HepG2 (cell line): ENCODE measurements around the gene EIF4H. TPM values are rescaled to one million over a fixed set of nuclear protein-coding genes. Genes with fewer than 3 reads are reported as not detected.

ENCODE experiments used
- ATF4 ChIP-seq, 2 experiments: fragments of 450-650 bp in 1 of 2; sonication (generic) in 1 of 2; formaldehyde crosslinking; IDR thresholded peaks; 2 replicates each; pipeline versions ENCODE4 v1.5.0 to v1.8.0; 2020 to 2022; ENCODE audit warnings: mild to moderate bottlenecking in 1 of 2, missing genetic modification reagents in 1 of 2
- NFE2 ChIP-seq: sonication (generic); formaldehyde crosslinking; IDR thresholded peaks from 2 replicates; pipeline ENCODE4 v1.4.0; 2020; ENCODE audit warnings: missing genetic modification reagents
- NONO ChIP-seq, 2 experiments: fragments of 450-650 bp in 1 of 2; sonication (generic) in 1 of 2; formaldehyde crosslinking in 1 of 2; IDR thresholded peaks in 1 of 2; conservative IDR thresholded peaks in 1 of 2; 2 replicates each; pipeline versions ENCODE4 v1.6.1 to v1.8.0; 2017 to 2022; ENCODE audit warnings: mild to moderate bottlenecking in 1 of 2, missing genetic modification reagents in 1 of 2, moderate library complexity in 1 of 2
- PLRG1 ChIP-seq: fragments of 450-650 bp; conservative IDR thresholded peaks from 2 replicates; pipeline ENCODE4 v1.6.1; 2016
- ZBTB7A ChIP-seq: sonication (generic); formaldehyde crosslinking; IDR thresholded peaks from 2 replicates; pipeline ENCODE4 v1.8.0; 2022; ENCODE audit warnings: mild to moderate bottlenecking, missing genetic modification reagents
- ZFP36 ChIP-seq: fragments of 150-350 bp; IDR thresholded peaks from 2 replicates; pipeline ENCODE4 v1.6.1; 2018; ENCODE audit warnings: borderline replicate concordance, low read length, low read depth; ENCODE audit not compliant: partially characterized antibody
- ZNF17 ChIP-seq: sonication (generic); formaldehyde crosslinking; IDR thresholded peaks from 2 replicates; pipeline ENCODE4 v1.5.0; 2020; ENCODE audit warnings: mild to moderate bottlenecking, missing genetic modification reagents
- ZNF235 ChIP-seq: sonication (generic); formaldehyde crosslinking; IDR thresholded peaks from 2 replicates; pipeline ENCODE4 v1.8.1; 2023; ENCODE audit warnings: mild to moderate bottlenecking, missing genetic modification reagents, borderline replicate concordance
- ZNF776 ChIP-seq: sonication (generic); formaldehyde crosslinking; IDR thresholded peaks from 2 replicates; pipeline ENCODE4 v1.4.0; 2020; ENCODE audit warnings: mild to moderate bottlenecking, missing genetic modification reagents
- polyA plus RNA-seq, 8 experiments: library from polyadenylated mRNA; depleted of rRNA in 3 of 8; stranded (reverse) in 7 of 8; unstranded in 1 of 8; fragments of >200 nt; fragmentation: Illumina TruSeq in 4 of 8; extraction: Trizol in 4 of 8; gene quantifications; 2 replicates each; pipeline versions ENCODE4 v1.2.1 to v1.2.3, GENCODE V29; 2011 to 2016; ENCODE audit warnings: low read depth in 4 of 8, missing spikeins in 1 of 8, mixed read lengths in 1 of 8; ENCODE audit not compliant: insufficient read depth in 1 of 8
- total RNA-seq, 5 experiments: library from RNA; depleted of rRNA; stranded (reverse); fragments of >200 nt; fragmentation: Illumina TruSeq; extraction: Trizol; gene quantifications; 2 replicates each; pipeline ENCODE4 v1.2.3, GENCODE V29; 2016; ENCODE audit warnings: low read depth in 1 of 5
- TF ChIP-seq, protein P1 (sequence below): sonication (generic); formaldehyde crosslinking; IDR thresholded peaks from 2 replicates; pipeline ENCODE4 v1.4.0; 2020; ENCODE audit warnings: mild to moderate bottlenecking, missing genetic modification reagents, borderline replicate concordance
- TF ChIP-seq, protein P2 (sequence below): sonication (generic); formaldehyde crosslinking; IDR thresholded peaks from 2 replicates; pipeline ENCODE4 v1.8.1; 2023; ENCODE audit warnings: mild to moderate bottlenecking, inconsistent platforms, moderate library complexity, missing genetic modification reagents, borderline replicate concordance
- TF ChIP-seq, protein P3 (sequence below): sonication (generic); formaldehyde crosslinking; IDR thresholded peaks from 2 replicates; pipeline ENCODE4 v1.5.1; 2020; ENCODE audit warnings: missing genetic modification reagents, mild to moderate bottlenecking, borderline replicate concordance
- TF ChIP-seq, protein P4 (sequence below): sonication (generic); formaldehyde crosslinking; IDR thresholded peaks from 2 replicates; pipeline ENCODE4 v1.5.1; 2020; ENCODE audit warnings: mild to moderate bottlenecking, moderate library complexity, missing genetic modification reagents
- TF ChIP-seq, protein P5 (sequence below): sonication (generic); formaldehyde crosslinking; conservative IDR thresholded peaks from 2 replicates; pipeline ENCODE4 v1.4.0; 2020; ENCODE audit warnings: missing genetic modification reagents
- TF ChIP-seq, protein P6 (sequence below): conservative IDR thresholded peaks from 2 replicates; pipeline ENCODE4 v1.6.1; 2018; ENCODE audit warnings: missing genetic modification reagents

Gene EIF4H
- total and polyA plus RNA-seq, 2 of the 13 experiments (the other 11 are each of a cell fraction or from before 2014, with no cell fraction given): 232 to 321 TPM

- TF ChIP-seq, protein P1, sequence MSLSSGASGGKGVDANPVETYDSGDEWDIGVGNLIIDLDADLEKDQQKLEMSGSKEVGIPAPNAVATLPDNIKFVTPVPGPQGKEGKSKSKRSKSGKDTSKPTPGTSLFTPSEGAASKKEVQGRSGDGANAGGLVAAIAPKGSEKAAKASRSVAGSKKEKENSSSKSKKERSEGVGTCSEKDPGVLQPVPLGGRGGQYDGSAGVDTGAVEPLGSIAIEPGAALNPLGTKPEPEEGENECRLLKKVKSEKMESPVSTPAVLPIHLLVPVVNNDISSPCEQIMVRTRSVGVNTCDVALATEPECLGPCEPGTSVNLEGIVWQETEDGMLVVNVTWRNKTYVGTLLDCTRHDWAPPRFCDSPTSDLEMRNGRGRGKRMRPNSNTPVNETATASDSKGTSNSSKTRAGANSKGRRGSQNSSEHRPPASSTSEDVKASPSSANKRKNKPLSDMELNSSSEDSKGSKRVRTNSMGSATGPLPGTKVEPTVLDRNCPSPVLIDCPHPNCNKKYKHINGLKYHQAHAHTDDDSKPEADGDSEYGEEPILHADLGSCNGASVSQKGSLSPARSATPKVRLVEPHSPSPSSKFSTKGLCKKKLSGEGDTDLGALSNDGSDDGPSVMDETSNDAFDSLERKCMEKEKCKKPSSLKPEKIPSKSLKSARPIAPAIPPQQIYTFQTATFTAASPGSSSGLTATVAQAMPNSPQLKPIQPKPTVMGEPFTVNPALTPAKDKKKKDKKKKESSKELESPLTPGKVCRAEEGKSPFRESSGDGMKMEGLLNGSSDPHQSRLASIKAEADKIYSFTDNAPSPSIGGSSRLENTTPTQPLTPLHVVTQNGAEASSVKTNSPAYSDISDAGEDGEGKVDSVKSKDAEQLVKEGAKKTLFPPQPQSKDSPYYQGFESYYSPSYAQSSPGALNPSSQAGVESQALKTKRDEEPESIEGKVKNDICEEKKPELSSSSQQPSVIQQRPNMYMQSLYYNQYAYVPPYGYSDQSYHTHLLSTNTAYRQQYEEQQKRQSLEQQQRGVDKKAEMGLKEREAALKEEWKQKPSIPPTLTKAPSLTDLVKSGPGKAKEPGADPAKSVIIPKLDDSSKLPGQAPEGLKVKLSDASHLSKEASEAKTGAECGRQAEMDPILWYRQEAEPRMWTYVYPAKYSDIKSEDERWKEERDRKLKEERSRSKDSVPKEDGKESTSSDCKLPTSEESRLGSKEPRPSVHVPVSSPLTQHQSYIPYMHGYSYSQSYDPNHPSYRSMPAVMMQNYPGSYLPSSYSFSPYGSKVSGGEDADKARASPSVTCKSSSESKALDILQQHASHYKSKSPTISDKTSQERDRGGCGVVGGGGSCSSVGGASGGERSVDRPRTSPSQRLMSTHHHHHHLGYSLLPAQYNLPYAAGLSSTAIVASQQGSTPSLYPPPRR (CRISPR knock-in tag): peak; percentile 53
- TF ChIP-seq ZFP36 (no peak), NONO (IDR thresholded peaks at IDR 0.05) (no peak), NONO (CRISPR knock-in tag; conservative IDR thresholded peaks at IDR 0.05) (peak; percentile 84), ZNF776 (CRISPR knock-in tag) (no peak; the same call in 1 of the 2 replicates), ATF4 (CRISPR knock-in tag; IDR thresholded peaks at IDR 0.05) (no peak), ZBTB7A (no peak), NFE2 (CRISPR knock-in tag) (0 out of 2 replicates have a peak, but pooled peaks have one; percentile 20), ZNF235 (CRISPR knock-in tag) (peak; percentile 55; the same call in 1 of the 2 replicates), PLRG1 (no peak), ZNF17 (no peak)
- TF ChIP-seq, protein P2, sequence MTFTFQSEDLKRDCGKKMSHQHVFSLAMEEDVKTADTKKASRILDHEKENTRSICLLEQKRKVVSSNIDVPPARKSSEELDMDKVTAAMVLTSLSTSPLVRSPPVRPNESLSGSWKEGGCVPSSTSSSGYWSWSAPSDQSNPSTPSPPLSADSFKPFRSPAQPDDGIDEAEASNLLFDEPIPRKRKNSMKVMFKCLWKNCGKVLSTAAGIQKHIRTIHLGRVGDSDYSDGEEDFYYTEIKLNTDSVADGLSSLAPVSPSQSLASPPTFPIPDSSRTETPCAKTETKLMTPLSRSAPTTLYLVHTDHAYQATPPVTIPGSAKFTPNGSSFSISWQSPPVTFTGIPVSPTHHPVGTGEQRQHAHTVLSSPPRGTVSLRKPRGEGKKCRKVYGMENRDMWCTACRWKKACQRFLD: peak; percentile 48; the same call in 1 of the 2 replicates
- TF ChIP-seq, protein P3, sequence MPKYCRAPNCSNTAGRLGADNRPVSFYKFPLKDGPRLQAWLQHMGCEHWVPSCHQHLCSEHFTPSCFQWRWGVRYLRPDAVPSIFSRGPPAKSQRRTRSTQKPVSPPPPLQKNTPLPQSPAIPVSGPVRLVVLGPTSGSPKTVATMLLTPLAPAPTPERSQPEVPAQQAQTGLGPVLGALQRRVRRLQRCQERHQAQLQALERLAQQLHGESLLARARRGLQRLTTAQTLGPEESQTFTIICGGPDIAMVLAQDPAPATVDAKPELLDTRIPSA: no peak
- TF ChIP-seq, protein P4, sequence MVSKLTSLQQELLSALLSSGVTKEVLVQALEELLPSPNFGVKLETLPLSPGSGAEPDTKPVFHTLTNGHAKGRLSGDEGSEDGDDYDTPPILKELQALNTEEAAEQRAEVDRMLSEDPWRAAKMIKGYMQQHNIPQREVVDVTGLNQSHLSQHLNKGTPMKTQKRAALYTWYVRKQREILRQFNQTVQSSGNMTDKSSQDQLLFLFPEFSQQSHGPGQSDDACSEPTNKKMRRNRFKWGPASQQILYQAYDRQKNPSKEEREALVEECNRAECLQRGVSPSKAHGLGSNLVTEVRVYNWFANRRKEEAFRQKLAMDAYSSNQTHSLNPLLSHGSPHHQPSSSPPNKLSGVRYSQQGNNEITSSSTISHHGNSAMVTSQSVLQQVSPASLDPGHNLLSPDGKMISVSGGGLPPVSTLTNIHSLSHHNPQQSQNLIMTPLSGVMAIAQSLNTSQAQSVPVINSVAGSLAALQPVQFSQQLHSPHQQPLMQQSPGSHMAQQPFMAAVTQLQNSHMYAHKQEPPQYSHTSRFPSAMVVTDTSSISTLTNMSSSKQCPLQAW (CRISPR knock-in tag): no peak
- TF ChIP-seq, protein P5, sequence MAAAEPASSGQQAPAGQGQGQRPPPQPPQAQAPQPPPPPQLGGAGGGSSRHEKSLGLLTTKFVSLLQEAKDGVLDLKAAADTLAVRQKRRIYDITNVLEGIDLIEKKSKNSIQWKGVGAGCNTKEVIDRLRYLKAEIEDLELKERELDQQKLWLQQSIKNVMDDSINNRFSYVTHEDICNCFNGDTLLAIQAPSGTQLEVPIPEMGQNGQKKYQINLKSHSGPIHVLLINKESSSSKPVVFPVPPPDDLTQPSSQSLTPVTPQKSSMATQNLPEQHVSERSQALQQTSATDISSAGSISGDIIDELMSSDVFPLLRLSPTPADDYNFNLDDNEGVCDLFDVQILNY (CRISPR knock-in tag): no peak
- TF ChIP-seq, protein P6, sequence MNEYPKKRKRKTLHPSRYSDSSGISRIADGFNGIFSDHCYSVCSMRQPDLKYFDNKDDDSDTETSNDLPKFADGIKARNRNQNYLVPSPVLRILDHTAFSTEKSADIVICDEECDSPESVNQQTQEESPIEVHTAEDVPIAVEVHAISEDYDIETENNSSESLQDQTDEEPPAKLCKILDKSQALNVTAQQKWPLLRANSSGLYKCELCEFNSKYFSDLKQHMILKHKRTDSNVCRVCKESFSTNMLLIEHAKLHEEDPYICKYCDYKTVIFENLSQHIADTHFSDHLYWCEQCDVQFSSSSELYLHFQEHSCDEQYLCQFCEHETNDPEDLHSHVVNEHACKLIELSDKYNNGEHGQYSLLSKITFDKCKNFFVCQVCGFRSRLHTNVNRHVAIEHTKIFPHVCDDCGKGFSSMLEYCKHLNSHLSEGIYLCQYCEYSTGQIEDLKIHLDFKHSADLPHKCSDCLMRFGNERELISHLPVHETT (CRISPR knock-in tag): peak; percentile 77; the same call in 1 of the 2 replicates
These were observed at the start of gene EIF4H (continued) for GRCh38 chr7:74173866-74174605.
